Duodenal mucosa (tissue), 2 donors: ENCODE results near the gene PXDN.

ENCODE experiments used
- H3K27ac ChIP-seq: one replicate; pipeline ENCODE4 v1.7.0; 2013; ENCODE audit warnings: low read depth, low read length
- H3K27me3 ChIP-seq, 2 donors: one replicate each; pipeline ENCODE4 v1.7.0; 2013; ENCODE audit warnings: low read length in 2 of 2, control low read depth in 1 of 2; ENCODE audit not compliant: insufficient read depth in 2 of 2, control insufficient read depth in 1 of 2
- H3K36me3 ChIP-seq, 2 donors: one replicate each; pipeline ENCODE4 v1.7.0; 2013; ENCODE audit warnings: low read length in 2 of 2, control low read depth in 1 of 2; ENCODE audit not compliant: insufficient read depth in 2 of 2, control insufficient read depth in 1 of 2
- H3K4me1 ChIP-seq, 2 donors: one replicate each; pipeline ENCODE4 v1.7.0; 2013; ENCODE audit warnings: low read length in 2 of 2, control low read depth in 1 of 2; ENCODE audit not compliant: insufficient read depth in 2 of 2, control insufficient read depth in 1 of 2
- H3K4me3 ChIP-seq, 2 donors: one replicate each; pipeline ENCODE4 v1.7.0; 2013; ENCODE audit warnings: low read length in 2 of 2, low read depth in 1 of 2
- H3K9ac ChIP-seq, 2 donors: one replicate each; pipeline ENCODE4 v1.7.0; 2013; ENCODE audit warnings: low read length in 2 of 2, low read depth in 1 of 2
- H3K9me3 ChIP-seq, 2 donors: one replicate each; pipeline ENCODE4 v1.7.0; 2013; ENCODE audit warnings: low read length in 2 of 2, control low read depth in 1 of 2; ENCODE audit not compliant: control insufficient read depth in 1 of 2

PXDN gene

GRCh38 chr2:1601471-1602277, 142.6 kb downstream of the PXDN start:
- Histone ChIP-seq H3K36me3 (no peaks in the 10 kb centered on the region), H3K4me1 (peaks cover 4 to 20% of the 10 kb centered on the region in 2 donors), H3K4me3 (no peak overlapping the region), H3K27ac (no peak overlapping the region), H3K9me3 (peaks cover 0 to under 1% of the 10 kb centered on the region in 2 donors), H3K9ac (no peak overlapping the region), H3K27me3 (no peaks in the 10 kb centered on the region)

GRCh38 chr2:1601067-1601412, 143.3 kb downstream of the PXDN start:
- Histone ChIP-seq H3K4me1 (peaks cover 4 to 15% of the 10 kb centered on the region in 2 donors), H3K36me3 (no peaks in the 10 kb centered on the region), H3K9me3 (peaks cover 0 to 4% of the 10 kb centered on the region in 2 donors), H3K9ac (no peak overlapping the region), H3K27me3 (no peaks in the 10 kb centered on the region), H3K4me3 (no peak overlapping the region), H3K27ac (no peak overlapping the region)

DNA sequence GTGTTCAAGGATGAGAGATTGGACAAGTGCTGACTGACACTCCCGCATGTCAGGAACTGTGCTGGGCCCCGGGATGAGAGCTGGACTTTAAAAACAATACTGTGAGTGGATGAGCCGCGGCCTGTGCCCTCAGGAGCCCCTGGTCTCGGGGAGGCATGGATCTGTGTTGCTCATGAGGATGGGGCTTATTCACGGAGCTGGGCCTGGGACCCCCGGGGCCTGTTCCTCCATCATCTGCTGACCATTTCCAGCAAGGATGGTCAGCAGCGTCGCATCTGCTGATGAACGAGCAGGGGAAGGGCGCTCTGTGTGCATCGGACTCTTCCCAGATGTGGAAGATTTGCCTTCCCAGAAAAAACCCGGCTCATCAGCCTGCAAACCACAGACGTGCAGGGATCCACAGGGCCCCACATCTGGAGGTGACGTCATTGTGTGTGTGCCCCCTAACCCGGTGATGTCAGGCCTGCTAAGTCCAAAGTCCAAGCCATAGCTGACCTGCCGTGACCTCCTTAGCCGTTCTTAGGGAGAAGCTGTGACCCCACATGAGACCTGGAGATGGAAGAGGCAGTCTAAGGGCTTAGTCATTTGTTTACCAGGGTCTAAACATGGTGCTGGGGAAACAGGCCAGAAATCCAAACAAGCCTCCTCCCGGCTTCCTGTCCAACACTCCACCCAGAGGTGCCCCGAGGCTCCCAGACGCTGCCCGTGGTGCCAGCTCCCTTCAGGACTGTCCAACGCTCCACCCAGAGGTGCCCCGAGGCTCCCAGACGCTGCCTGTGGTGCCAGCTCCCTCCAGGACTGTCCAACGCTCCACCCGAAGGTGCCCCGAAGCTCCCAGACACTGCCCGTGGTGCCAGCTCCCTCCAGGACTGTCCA, 143.9 kb downstream of the PXDN start:
- no peaks in the 10 kb centered on the region for H3K36me3 ChIP-seq
- no peaks in the 10 kb centered on the region for H3K27me3 ChIP-seq
- H3K27ac ChIP-seq = no peak overlapping the region
- H3K9me3 ChIP-seq = peaks cover 0 to 6% of the 10 kb centered on the region in 2 donors
- H3K9ac ChIP-seq = no peak overlapping the region
- H3K4me1 ChIP-seq = peaks cover 4 to 12% of the 10 kb centered on the region in 2 donors
- H3K4me3 ChIP-seq = no peak overlapping the region

GRCh38 chr2:1599301-1600085, 144.8 kb downstream of the PXDN start:
- H3K36me3 ChIP-seq = no peaks in the 10 kb centered on the region
- H3K4me3 ChIP-seq = no peak overlapping the region
- no peak overlapping the region for H3K27ac ChIP-seq
- H3K9me3 ChIP-seq = peaks cover 0 to 9% of the 10 kb centered on the region in 2 donors
- no peak overlapping the region for H3K9ac ChIP-seq
- peaks cover 4 to 5% of the 10 kb centered on the region in 2 donors for H3K4me1 ChIP-seq
- no peaks in the 10 kb centered on the region for H3K27me3 ChIP-seq

DNA sequence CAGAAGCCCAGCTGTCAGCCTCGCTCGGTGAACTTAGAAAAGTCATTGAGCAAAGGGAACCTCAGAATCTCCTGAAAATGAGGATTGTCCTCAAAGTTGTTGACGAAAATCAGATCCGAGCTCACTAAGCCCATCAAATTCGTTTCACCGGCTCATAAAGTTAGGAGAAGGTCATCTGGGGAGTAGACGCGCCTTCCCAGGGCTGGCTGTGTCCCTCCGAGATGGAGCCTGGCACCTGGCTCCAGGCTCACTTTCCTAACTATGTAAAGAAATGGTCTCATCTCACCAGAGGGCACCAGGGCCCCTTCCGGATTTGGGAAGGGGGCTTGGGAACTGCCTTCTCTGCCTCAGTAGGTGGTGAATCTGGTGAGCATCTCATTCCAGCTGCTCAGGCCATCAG, 145.5 kb downstream of the PXDN start:
- Histone ChIP-seq H3K27me3 (no peaks in the 10 kb centered on the region), H3K9ac (no peak overlapping the region), H3K27ac (no peak overlapping the region), H3K9me3 (peaks cover 0 to 9% of the 10 kb centered on the region in 2 donors), H3K4me3 (no peak overlapping the region), H3K4me1 (peaks cover 4 to 6% of the 10 kb centered on the region in 2 donors), H3K36me3 (no peaks in the 10 kb centered on the region)

DNA sequence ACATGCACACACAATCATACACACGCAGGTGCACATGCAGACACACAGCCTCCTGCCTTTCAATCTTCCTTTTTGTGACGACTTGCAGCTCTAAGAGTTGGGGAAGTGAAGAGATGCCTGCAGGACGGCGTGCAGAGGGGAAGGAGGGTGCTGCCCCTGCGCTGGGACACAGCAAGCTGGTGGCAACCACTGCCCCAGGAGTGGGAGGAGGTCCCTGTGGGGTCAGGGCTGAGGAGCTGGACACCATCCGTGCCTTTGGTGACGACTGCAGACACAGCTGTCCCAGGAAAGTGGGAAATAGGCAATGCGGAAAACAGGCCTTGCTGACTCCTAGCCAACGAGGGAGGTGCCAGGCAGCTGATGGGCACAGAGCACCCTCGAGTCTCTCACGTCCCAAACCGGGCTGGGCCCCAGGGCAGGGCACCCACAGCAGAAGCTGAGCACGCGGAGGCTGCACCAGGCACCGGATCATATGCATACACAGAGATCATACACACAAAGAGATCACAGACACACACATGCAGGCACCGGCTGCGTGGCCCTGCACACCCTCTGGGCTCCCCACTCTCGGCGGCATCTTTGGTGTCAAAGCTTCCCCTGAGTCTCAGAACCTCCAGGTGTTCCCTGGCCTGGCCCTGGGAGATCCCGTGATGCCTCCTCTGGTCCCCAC, 146.1 kb downstream of the PXDN start:
- peaks cover 10 to 12% of the 10 kb centered on the region in 2 donors for H3K4me1 ChIP-seq
- no peaks in the 10 kb centered on the region for H3K27me3 ChIP-seq
- no peak overlapping the region for H3K9ac ChIP-seq
- H3K27ac ChIP-seq = no peak overlapping the region
- H3K36me3 ChIP-seq = no peaks in the 10 kb centered on the region
- no peak overlapping the region for H3K4me3 ChIP-seq
- peaks cover 0 to 9% of the 10 kb centered on the region in 2 donors for H3K9me3 ChIP-seq

DNA sequence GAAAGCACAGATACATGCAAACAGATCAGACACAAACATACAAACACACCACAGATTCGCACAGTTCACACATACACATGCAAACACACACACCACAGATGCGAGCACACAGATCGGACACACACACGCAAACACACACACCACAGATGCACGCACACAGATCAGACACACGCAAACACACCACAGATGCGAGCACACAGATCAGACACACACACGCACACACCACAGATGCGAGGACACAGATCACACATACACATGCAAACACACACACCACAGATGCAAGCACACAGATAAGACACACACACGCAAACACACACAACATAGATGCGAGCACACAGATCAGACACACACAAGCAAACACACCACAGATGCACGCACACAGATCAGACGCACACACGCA, 149.0 kb downstream of the PXDN start:
- Histone ChIP-seq H3K9me3 (peaks cover 0 to 9% of the 10 kb centered on the region in 2 donors), H3K9ac (no peak overlapping the region), H3K27me3 (no peaks in the 10 kb centered on the region), H3K4me3 (no peak overlapping the region), H3K4me1 (peaks cover 11 to 21% of the 10 kb centered on the region in 2 donors), H3K36me3 (no peaks in the 10 kb centered on the region), H3K27ac (no peak overlapping the region)

DNA sequence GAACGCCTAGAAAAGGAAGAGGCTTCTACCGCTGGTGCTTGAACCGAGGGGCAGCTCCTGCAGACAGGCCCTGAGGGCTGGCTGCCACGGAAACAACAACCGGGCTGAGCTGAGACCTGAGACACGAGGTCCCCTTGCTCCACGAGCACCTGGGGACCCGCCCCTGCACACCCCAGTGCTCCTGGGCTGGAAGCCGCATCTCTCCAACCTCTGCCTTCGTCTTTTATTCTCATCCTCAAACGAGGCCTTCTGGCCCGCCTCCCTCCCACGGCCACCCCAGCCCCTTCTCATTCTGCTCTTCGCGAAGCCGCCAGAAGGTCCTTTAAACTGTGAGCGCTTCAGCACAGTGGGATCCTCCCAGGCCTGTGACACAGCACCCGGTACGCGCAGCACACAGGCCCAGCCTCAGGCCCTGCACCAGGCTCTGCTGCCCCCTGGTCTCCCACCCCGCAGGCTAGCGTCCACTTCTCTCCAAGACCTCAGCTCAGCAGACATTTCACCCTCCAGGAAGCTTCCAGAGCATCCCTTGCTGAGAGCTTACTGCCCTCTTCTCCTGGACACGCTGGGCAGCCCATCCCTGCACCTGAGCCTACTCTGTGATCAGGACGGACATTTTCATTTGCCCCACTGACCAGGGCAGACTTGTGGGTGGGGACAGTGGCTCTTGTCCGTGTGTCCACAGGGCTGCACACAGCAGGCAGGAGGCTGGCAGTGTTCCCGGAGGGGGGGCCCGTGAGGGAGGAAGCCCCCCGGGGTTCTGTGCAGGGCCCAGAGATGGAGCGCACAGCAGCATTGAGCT, 149.7 kb downstream of the PXDN start:
- H3K27me3 ChIP-seq = no peaks in the 10 kb centered on the region
- H3K36me3 ChIP-seq = no peaks in the 10 kb centered on the region
- H3K9me3 ChIP-seq = peaks cover 0 to 9% of the 10 kb centered on the region in 2 donors
- H3K4me1 ChIP-seq = peaks cover 8 to 18% of the 10 kb centered on the region in 2 donors
- H3K9ac ChIP-seq = no peak overlapping the region
- no peak overlapping the region for H3K27ac ChIP-seq
- no peak overlapping the region for H3K4me3 ChIP-seq

DNA sequence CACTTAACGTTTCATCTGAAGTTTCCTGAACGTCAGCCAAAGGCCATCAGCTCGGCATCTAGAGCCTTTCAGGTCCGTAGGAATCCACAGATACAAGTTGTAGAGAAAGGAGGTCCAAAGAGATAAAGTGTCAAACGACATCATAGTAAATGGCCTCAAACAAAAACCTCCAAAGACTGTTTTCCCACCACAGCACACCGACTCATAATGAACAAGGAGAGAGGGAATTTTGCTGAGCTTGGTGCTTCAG, 150.3 kb downstream of the PXDN start:
- Histone ChIP-seq H3K9me3 (peaks cover 0 to 9% of the 10 kb centered on the region in 2 donors), H3K27me3 (no peaks in the 10 kb centered on the region), H3K4me1 (peaks cover 7 to 16% of the 10 kb centered on the region in 2 donors), H3K27ac (no peak overlapping the region), H3K9ac (no peak overlapping the region), H3K36me3 (no peaks in the 10 kb centered on the region), H3K4me3 (no peak overlapping the region)
